NCI-H1436 treated with DMSO at 0.1 percent for 48 hours (cell line): ENCODE results near the gene APOD.

Experiments
- DNase-seq: peaks from one replicate; lab custom pipeline; 2025; lab: John Stamatoyannopoulos, UW

The APOD gene

GRCh38 chr3:195524171-195524896, 59.4 kb downstream of the APOD start:
- no peak for DNase-seq

GRCh38 chr3:195522254-195523023, 61.3 kb downstream of the APOD start:
- no peak for DNase-seq
